Measurements from ENCODE around the gene STK39.
"Not testable (repeated sequence)": the region's sequence is repeated elsewhere in the genome, so short reads cannot be mapped to it uniquely, and the experiment has no call there.

STK39 gene

GRCh38 chr2:168247341-168248261 is at the start of gene STK39:
STK39 (minus strand) TSS chr2:168247595; CDS start chr2:168247435, 160 bp downstream.
- peak; percentile 79 for DNase-seq (ENCODE audit: low spot score)

- no peak for DNase-seq (ENCODE audit: low spot score)
Measured at GRCh38 chr2:168295051-168295450, 47.7 kb upstream of the STK39 start.

- DNase-seq (ENCODE audit: low spot score) = no peak
Measured at GRCh38 chr2:168294409-168294808, 47.0 kb upstream of the STK39 start.

- peak; percentile 13 for DNase-seq (ENCODE audit: low spot score)
Measured at GRCh38 chr2:168293766-168294165, 46.4 kb upstream of the STK39 start.

GRCh38 chr2:168290391-168290790 is 43.0 kb upstream of the STK39 start:
- no peak for DNase-seq (ENCODE audit: low spot score)

- no peak for DNase-seq (ENCODE audit: low spot score)
Measured at GRCh38 chr2:168289880-168290279, 42.5 kb upstream of the STK39 start.

GRCh38 chr2:168286535-168286934 is 39.1 kb upstream of the STK39 start:
- no peak for DNase-seq (ENCODE audit: low spot score)

- DNase-seq (ENCODE audit: low spot score) = no peak
Measured at GRCh38 chr2:168278424-168278888, 31.1 kb upstream of the STK39 start.

- DNase-seq (ENCODE audit: low spot score) = no peak
Measured at GRCh38 chr2:168277276-168277675, 29.9 kb upstream of the STK39 start.

GRCh38 chr2:168272225-168272624 is 24.8 kb upstream of the STK39 start:
- DNase-seq (ENCODE audit: low spot score) = no peak

- not testable (repeated sequence) for DNase-seq (ENCODE audit: low spot score)
Measured at GRCh38 chr2:168262926-168263325, 15.5 kb upstream of the STK39 start.

GRCh38 chr2:168256448-168256847 is 9.1 kb upstream of the STK39 start:
- no peak for DNase-seq (ENCODE audit: low spot score)

- DNase-seq (ENCODE audit: low spot score) = no peak
Measured at GRCh38 chr2:168255866-168256265, 8.5 kb upstream of the STK39 start.

GRCh38 chr2:168255103-168255502 is 7.7 kb upstream of the STK39 start:
- no peak for DNase-seq (ENCODE audit: low spot score)

GRCh38 chr2:168254158-168254935 is 7.0 kb upstream of the STK39 start:
- DNase-seq (ENCODE audit: low spot score) = peak; percentile 15

- no peak for DNase-seq (ENCODE audit: low spot score)
Measured at GRCh38 chr2:168253379-168253778, 6.0 kb upstream of the STK39 start.

- DNase-seq (ENCODE audit: low spot score) = no peak
Measured at GRCh38 chr2:168252976-168253375, 5.6 kb upstream of the STK39 start.

- peak; percentile 84 for DNase-seq (ENCODE audit: low spot score)
Measured at GRCh38 chr2:168246483-168247340, 683 bp downstream of the STK39 start.

- no peak for DNase-seq (ENCODE audit: low spot score)
Measured at GRCh38 chr2:168246072-168246482, 1.3 kb downstream of the STK39 start.

GRCh38 chr2:168245074-168245825 is 2.1 kb downstream of the STK39 start:
- peak; percentile 33 for DNase-seq (ENCODE audit: low spot score)

- DNase-seq (ENCODE audit: low spot score) = peak; percentile 81
Measured at GRCh38 chr2:168244318-168244717, 3.1 kb downstream of the STK39 start.

Measured in NAMALWA (cell line).